Astrocyte (in vitro differentiated cells and primary cell): ENCODE results near the gene GNG2. TPM values are rescaled to one million over a fixed set of nuclear protein-coding genes. Genes with fewer than 3 reads are reported as not detected.

ENCODE experiments used
- DNase-seq: peaks from one replicate; pipeline ENCODE4 v3.0.0-alpha.2; 2010; ENCODE audit warnings: low read depth
- FAIRE-seq: peaks from 2 replicates; lab custom pipeline; 2011; peaks lifted over from hg19 to GRCh38; lab: Jason Lieb, UNC
- H2AFZ ChIP-seq: 2 replicates; pipeline ENCODE4 v1.6.0; 2012; ENCODE audit warnings: low read depth, low read length, inconsistent platforms
- H3K27ac ChIP-seq: 2 replicates; pipeline ENCODE4 v1.5.1; 2011; ENCODE audit warnings: low read depth, low read length, inconsistent platforms
- H3K27me3 ChIP-seq: 2 replicates; pipeline ENCODE4 v1.6.0; 2011; ENCODE audit warnings: low read length, inconsistent platforms; ENCODE audit not compliant: insufficient read depth
- H3K36me3 ChIP-seq: 2 replicates; pipeline ENCODE4 v1.5.1; 2011; ENCODE audit warnings: low read length, inconsistent platforms; ENCODE audit not compliant: insufficient read depth
- H3K4me1 ChIP-seq: 2 replicates; pipeline ENCODE4 v1.5.1; 2011; ENCODE audit warnings: low read length, inconsistent platforms; ENCODE audit not compliant: insufficient read depth
- H3K4me2 ChIP-seq: 2 replicates; pipeline ENCODE4 v1.6.0; 2012; ENCODE audit warnings: low read length, inconsistent platforms
- H3K4me3 ChIP-seq: 2 replicates; pipeline ENCODE4 v1.5.1; 2011; ENCODE audit warnings: low read depth, mild to moderate bottlenecking, low read length, inconsistent platforms; ENCODE audit not compliant: insufficient read depth
- H3K79me2 ChIP-seq: 2 replicates; pipeline ENCODE4 v1.6.0; 2012; ENCODE audit warnings: mild to moderate bottlenecking, low read length, inconsistent platforms; ENCODE audit not compliant: insufficient read depth
- H3K9ac ChIP-seq: 2 replicates; pipeline ENCODE4 v1.6.0; 2012; ENCODE audit warnings: mild to moderate bottlenecking, low read length, inconsistent platforms
- H3K9me3 ChIP-seq: 2 replicates; pipeline ENCODE4 v1.5.1; 2012; ENCODE audit warnings: low read depth, mild to moderate bottlenecking, low read length, inconsistent platforms; ENCODE audit not compliant: insufficient read depth
- H4K20me1 ChIP-seq: 2 replicates; pipeline ENCODE4 v1.6.0; 2012; ENCODE audit warnings: low read length, inconsistent platforms; ENCODE audit not compliant: insufficient read depth
- H3K27ac Mint-ChIP-seq: one replicate; pipeline ENCODE4 v1.8.0; 2021; ENCODE audit warnings: mild to moderate bottlenecking, mixed read lengths; ENCODE audit not compliant: unreplicated experiment
- H3K27me3 Mint-ChIP-seq: one replicate; pipeline ENCODE4 v1.8.0; 2021; ENCODE audit warnings: low read depth, mixed read lengths; ENCODE audit not compliant: unreplicated experiment
- H3K36me3 Mint-ChIP-seq: one replicate; pipeline ENCODE4 v1.8.0; 2021; ENCODE audit warnings: low read depth, mixed read lengths; ENCODE audit not compliant: unreplicated experiment
- H3K4me1 Mint-ChIP-seq: one replicate; pipeline ENCODE4 v1.8.0; 2021; ENCODE audit warnings: low read depth, mixed read lengths; ENCODE audit not compliant: unreplicated experiment
- H3K4me3 Mint-ChIP-seq: one replicate; pipeline ENCODE4 v1.8.0; 2021; ENCODE audit warnings: mild to moderate bottlenecking, moderate library complexity, mixed read lengths; ENCODE audit not compliant: unreplicated experiment
- H3K9me3 Mint-ChIP-seq: one replicate; pipeline ENCODE4 v1.8.0; 2021; ENCODE audit warnings: mild to moderate bottlenecking, mixed read lengths; ENCODE audit not compliant: unreplicated experiment
- CTCF ChIP-seq: IDR thresholded peaks from 2 replicates; pipeline ENCODE4 v1.5.1; 2011; ENCODE audit warnings: low read depth, mild to moderate bottlenecking, inconsistent platforms, low read length, moderate library complexity; ENCODE audit not compliant: insufficient read depth
- EZH2 ChIP-seq: IDR thresholded peaks from 2 replicates; pipeline ENCODE4 v1.6.1; 2012; ENCODE audit warnings: mild to moderate bottlenecking, low read length, inconsistent platforms; ENCODE audit not compliant: insufficient read depth
- total RNA-seq: library from RNA; stranded (reverse); gene quantifications from 2 replicates; pipeline ENCODE4 v1.2.1, GENCODE V29; 2021

GNG2 gene
- total RNA-seq, 1 donor from 2014 or later = 7.3 TPM

- H2AFZ ChIP-seq = no peak overlapping the region
- Mint-ChIP-seq H3K4me1 (no peaks in the 10 kb centered on the region), H3K27me3 (no peaks in the 10 kb centered on the region), H3K36me3 (peaks cover 24% of the 10 kb centered on the region), H3K9me3 (no peaks in the 10 kb centered on the region), H3K4me3 (no peak overlapping the region), H3K27ac (no peak overlapping the region)
- peaks cover 13% of the 10 kb centered on the region for H4K20me1 ChIP-seq
- peaks cover 83% of the 10 kb centered on the region for H3K36me3 ChIP-seq
- H3K27me3 ChIP-seq = no peaks in the 10 kb centered on the region
- no peaks in the 10 kb centered on the region for H3K4me1 ChIP-seq
- H3K79me2 ChIP-seq = peaks cover 11% of the 10 kb centered on the region
- FAIRE-seq (no peak), DNase-seq (no peak)
- H3K9ac ChIP-seq = no peak overlapping the region
- H3K27ac ChIP-seq = no peak overlapping the region
- H3K9me3 ChIP-seq = no peaks in the 10 kb centered on the region
- TF ChIP-seq CTCF (no peak), EZH2 (no peak)
- H3K4me3 ChIP-seq = no peak overlapping the region
- H3K4me2 ChIP-seq = no peak overlapping the region
Observed at GRCh38 chr14:52005625-52006024, 145.2 kb downstream of the GNG2 start.

GRCh38 chr14:52006361-52006760, 145.9 kb downstream of the GNG2 start:
- Histone ChIP-seq H3K27ac (no peak overlapping the region), H2AFZ (no peak overlapping the region), H4K20me1 (peaks cover 13% of the 10 kb centered on the region), H3K4me1 (no peaks in the 10 kb centered on the region), H3K4me3 (no peak overlapping the region), H3K27me3 (no peaks in the 10 kb centered on the region), H3K79me2 (peaks cover 11% of the 10 kb centered on the region), H3K4me2 (no peak overlapping the region), H3K9me3 (no peaks in the 10 kb centered on the region), H3K36me3 (peaks cover 84% of the 10 kb centered on the region), H3K9ac (no peak overlapping the region)
- no peaks in the 10 kb centered on the region for H3K4me1 Mint-ChIP-seq
- no peak overlapping the region for H3K4me3 Mint-ChIP-seq
- DNase-seq (no peak), FAIRE-seq (no peak)
- no peaks in the 10 kb centered on the region for H3K9me3 Mint-ChIP-seq
- no peak overlapping the region for H3K27ac Mint-ChIP-seq
- peaks cover 24% of the 10 kb centered on the region for H3K36me3 Mint-ChIP-seq
- H3K27me3 Mint-ChIP-seq = no peaks in the 10 kb centered on the region
- no peak for TF ChIP-seq CTCF

GRCh38 chr14:52007211-52007610, 146.8 kb downstream of the GNG2 start:
- H2AFZ ChIP-seq = no peak overlapping the region
- H3K27ac ChIP-seq = no peak overlapping the region
- Mint-ChIP-seq H3K27ac (no peak overlapping the region), H3K9me3 (no peaks in the 10 kb centered on the region), H3K27me3 (no peaks in the 10 kb centered on the region), H3K4me1 (no peaks in the 10 kb centered on the region), H3K36me3 (peaks cover 20% of the 10 kb centered on the region), H3K4me3 (no peak overlapping the region)
- H3K4me2 ChIP-seq = no peak overlapping the region
- peaks cover 6% of the 10 kb centered on the region for H3K79me2 ChIP-seq
- H3K9ac ChIP-seq = no peak overlapping the region
- H3K27me3 ChIP-seq = no peaks in the 10 kb centered on the region
- H3K36me3 ChIP-seq = peaks cover 83% of the 10 kb centered on the region
- FAIRE-seq = no peak
- DNase-seq = no peak
- TF ChIP-seq CTCF = no peak
- no peak for TF ChIP-seq EZH2
- peaks cover 13% of the 10 kb centered on the region for H4K20me1 ChIP-seq
- no peak overlapping the region for H3K4me3 ChIP-seq
- H3K4me1 ChIP-seq = no peaks in the 10 kb centered on the region
- H3K9me3 ChIP-seq = no peaks in the 10 kb centered on the region
